ENCODE results near the gene BLOC1S3. TPM values are rescaled to one million over a fixed set of nuclear protein-coding genes. Genes with fewer than 3 reads are reported as not detected.
A peak's percentile ranks its signal among the peaks of the same experiment; 100 is the strongest.

The BLOC1S3 gene
- total and polyA plus RNA-seq, 2 of the 13 experiments (the other 11 are each of a cell fraction or from before 2014, with no cell fraction given): 4.3 to 4.8 TPM

DNA sequence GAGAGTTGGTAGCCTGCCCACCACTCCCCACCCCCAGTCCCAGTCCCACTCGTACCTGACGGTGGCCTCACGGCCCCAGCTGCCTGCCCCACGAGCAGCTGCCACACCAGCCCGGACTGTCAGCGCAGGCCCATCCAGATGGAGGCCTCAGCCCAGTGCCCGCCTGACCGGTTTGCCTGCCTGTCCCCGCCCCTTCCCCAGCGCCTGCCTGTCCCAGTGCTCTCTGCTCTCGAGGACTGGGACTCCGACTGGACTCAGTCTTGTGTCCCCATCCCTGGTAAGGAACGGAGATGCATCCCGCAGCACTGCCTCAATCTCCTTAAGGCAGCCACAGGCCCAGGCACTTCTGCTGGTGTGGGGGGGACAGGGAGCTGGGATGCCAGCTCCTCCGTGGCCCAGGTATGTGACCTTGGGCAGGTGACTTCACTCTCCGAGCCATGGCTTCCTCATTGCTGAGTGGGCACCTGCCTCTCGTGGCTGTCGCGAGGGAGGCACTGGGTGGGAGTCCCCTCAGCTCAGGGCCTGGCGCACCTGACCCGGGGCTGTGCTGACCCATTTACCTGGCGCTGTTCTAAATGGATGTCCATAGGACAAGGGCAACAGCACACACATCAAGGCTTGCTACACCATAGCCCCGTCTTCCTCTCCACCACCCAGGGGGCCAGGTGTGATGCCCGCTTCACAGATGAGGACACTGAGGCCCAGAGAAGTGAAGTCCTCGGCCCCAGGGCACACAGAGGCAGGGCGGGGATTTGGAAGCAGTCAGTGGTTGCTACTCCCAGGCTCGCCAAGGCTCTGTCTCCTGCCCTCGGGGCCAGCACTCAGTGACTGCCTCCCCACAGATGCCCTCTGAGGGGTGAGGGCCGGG lies 17.5 kb upstream of the BLOC1S3 start, which contains the start of gene NKPD1 (continued):
- TF ChIP-seq SP2 (CRISPR knock-in tag; IDR thresholded peaks at IDR 0.05) (no peak), MTF2 (CRISPR knock-in tag; IDR thresholded peaks at IDR 0.05; ENCODE audit: borderline replicate concordance) (0 out of 2 replicates have a peak, but pooled peaks have one; percentile 49), TBP (CRISPR knock-in tag; IDR thresholded peaks at IDR 0.05) (no peak), ZNF260 (CRISPR knock-in tag; IDR thresholded peaks at IDR 0.05; ENCODE audit: borderline replicate concordance, low read depth) (no peak), HNRNPK (IDR thresholded peaks at IDR 0.05; ENCODE audit: low read depth, low read length, poor library complexity, severe bottlenecking) (peak; percentile 18), ERF (CRISPR knock-in tag; IDR thresholded peaks at IDR 0.05) (no peak), HNF4A (CRISPR knock-in tag; IDR thresholded peaks at IDR 0.05) (no peak), ZNF782 (CRISPR knock-in tag; IDR thresholded peaks at IDR 0.05; ENCODE audit: borderline replicate concordance) (no peak), POLR2AphosphoS5 (IDR thresholded peaks at IDR 0.05; ENCODE audit: low read depth, low read length) (no peak)
- TF ChIP-seq, protein P1, sequence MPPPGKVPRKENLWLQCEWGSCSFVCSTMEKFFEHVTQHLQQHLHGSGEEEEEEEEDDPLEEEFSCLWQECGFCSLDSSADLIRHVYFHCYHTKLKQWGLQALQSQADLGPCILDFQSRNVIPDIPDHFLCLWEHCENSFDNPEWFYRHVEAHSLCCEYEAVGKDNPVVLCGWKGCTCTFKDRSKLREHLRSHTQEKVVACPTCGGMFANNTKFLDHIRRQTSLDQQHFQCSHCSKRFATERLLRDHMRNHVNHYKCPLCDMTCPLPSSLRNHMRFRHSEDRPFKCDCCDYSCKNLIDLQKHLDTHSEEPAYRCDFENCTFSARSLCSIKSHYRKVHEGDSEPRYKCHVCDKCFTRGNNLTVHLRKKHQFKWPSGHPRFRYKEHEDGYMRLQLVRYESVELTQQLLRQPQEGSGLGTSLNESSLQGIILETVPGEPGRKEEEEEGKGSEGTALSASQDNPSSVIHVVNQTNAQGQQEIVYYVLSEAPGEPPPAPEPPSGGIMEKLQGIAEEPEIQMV (CRISPR knock-in tag; IDR thresholded peaks at IDR 0.05; ENCODE audit: low read depth): no peak
- TF ChIP-seq, protein P2, sequence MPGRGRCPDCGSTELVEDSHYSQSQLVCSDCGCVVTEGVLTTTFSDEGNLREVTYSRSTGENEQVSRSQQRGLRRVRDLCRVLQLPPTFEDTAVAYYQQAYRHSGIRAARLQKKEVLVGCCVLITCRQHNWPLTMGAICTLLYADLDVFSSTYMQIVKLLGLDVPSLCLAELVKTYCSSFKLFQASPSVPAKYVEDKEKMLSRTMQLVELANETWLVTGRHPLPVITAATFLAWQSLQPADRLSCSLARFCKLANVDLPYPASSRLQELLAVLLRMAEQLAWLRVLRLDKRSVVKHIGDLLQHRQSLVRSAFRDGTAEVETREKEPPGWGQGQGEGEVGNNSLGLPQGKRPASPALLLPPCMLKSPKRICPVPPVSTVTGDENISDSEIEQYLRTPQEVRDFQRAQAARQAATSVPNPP (CRISPR knock-in tag; IDR thresholded peaks at IDR 0.05): no peak
- TF ChIP-seq, protein P3, sequence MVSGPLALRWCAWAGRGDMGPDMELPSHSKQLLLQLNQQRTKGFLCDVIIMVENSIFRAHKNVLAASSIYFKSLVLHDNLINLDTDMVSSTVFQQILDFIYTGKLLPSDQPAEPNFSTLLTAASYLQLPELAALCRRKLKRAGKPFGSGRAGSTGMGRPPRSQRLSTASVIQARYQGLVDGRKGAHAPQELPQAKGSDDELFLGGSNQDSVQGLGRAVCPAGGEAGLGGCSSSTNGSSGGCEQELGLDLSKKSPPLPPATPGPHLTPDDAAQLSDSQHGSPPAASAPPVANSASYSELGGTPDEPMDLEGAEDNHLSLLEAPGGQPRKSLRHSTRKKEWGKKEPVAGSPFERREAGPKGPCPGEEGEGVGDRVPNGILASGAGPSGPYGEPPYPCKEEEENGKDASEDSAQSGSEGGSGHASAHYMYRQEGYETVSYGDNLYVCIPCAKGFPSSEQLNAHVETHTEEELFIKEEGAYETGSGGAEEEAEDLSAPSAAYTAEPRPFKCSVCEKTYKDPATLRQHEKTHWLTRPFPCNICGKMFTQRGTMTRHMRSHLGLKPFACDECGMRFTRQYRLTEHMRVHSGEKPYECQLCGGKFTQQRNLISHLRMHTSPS (CRISPR knock-in tag; IDR thresholded peaks at IDR 0.05; ENCODE audit: low read depth): no peak

All from HepG2 (cell line).